GM12873 (cell line): ENCODE results near the gene CCDC191.
A peak's percentile ranks its signal among the peaks of the same experiment; 100 is the strongest.

Source experiments
- CTCF ChIP-seq: IDR thresholded peaks from 2 replicates; pipeline ENCODE4 v1.5.1; 2012; ENCODE audit warnings: low read depth, mild to moderate bottlenecking, moderate library complexity, low read length, control low read depth; ENCODE audit not compliant: insufficient read depth; ENCODE audit errors: missing control alignments

CCDC191 gene

GRCh38 chr3:114060906-114061655, 4.8 kb upstream of the CCDC191 start:
- no peak for TF ChIP-seq CTCF

- TF ChIP-seq CTCF, result no peak
Measured at GRCh38 chr3:114058646-114059045, 2.3 kb upstream of the CCDC191 start.

- no peak for TF ChIP-seq CTCF
Measured at GRCh38 chr3:114057011-114057347, 653 bp upstream of the CCDC191 start.

GRCh38 chr3:114052216-114052615, 4.1 kb downstream of the CCDC191 start:
- no peak for TF ChIP-seq CTCF

- peak; percentile 12 for TF ChIP-seq CTCF
Measured at GRCh38 chr3:114043205-114043604, 13.1 kb downstream of the CCDC191 start.

- no peak for TF ChIP-seq CTCF
Measured at GRCh38 chr3:114035896-114036295, 20.4 kb downstream of the CCDC191 start.

- TF ChIP-seq CTCF, result no peak
Measured at GRCh38 chr3:114034787-114035545, 21.4 kb downstream of the CCDC191 start.
